Measurements from ENCODE around the gene SLC10A3.

Gene SLC10A3

DNA sequence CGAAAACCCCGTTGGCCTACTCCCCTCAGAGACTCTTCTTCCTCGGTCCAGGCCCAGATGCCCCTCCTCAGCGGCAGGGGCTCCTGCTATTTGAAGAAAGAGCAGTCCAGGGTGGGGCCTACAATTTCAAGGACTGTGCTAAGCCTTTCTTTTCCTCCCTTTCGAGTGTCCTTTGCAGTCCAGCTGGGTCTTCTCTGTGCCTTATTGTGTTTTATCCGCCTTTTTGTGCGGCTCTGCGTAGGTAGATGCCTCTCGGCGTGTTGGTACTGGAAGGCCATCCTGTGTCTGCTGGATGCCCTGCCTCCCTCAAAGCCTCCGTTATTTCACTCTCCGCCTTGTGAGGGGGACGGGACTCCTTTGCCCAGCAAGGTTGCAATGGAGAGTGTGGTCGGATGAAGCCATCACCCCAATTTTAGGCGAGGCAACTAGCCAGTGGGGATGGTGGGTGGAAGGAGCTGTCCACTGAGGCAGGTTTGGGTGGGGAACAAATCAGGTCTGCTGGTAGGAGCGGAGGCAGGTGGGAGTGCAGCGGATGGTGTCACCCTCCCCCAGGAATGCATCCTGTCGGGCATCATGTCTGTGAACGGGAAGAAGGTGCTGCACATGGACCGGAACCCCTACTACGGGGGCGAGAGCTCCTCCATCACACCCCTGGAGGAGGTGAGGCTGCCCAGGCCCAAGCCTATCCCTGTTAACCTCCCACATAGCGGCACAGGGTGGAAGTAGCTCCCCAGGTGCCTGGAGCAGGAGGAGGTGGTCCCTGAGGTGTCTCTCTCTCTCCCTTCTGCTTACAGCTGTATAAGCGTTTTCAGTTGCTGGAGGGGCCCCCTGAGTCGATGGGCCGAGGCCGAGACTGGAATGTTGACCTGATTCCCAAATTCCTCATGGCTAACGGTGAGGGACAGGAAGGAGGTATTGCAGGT is 52.2 kb downstream of the SLC10A3 start:
- no peak for DNase-seq (ENCODE audit: low read depth)
